ENCODE results near the gene TCEAL1.
"Not testable (repeated sequence)": the region's sequence is repeated elsewhere in the genome, so short reads cannot be mapped to it uniquely, and the experiment has no call there.

TCEAL1 gene

DNA sequence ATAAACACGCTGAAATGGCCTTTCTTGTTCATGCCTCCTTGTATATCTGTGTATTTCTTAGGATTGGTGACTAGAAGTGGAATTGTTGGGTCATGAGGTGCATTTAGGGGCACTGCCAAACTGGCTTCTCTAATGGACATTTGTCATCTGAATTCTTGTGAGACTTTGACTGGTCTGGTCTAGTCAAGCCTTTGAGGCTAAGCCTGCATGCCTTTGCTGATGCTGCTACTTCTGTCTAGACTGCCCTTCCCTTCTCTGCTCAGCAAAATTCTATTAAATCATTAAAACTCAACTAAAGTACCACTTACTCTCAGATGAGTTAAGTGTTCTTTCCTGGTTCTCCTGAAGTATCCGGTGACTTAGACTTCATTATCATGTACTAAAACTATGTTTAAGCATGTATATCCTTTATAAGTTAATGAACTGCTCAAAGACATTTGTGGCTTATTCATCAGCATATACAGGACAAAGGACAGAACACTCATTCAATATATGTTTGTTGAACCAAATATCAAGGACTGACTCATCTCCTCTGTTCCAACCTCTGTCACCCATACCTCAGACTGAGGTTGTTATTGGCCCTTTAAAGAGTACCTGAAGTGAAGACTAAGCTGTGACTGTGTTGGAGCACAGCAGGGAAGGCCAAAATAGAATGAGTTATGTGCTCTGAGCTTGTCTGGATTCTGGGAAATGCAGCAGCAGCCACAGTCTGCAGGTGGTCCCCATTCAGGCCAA lies 9.0 kb downstream of the TCEAL1 start:
- peak; percentile 8 for DNase-seq

GRCh38 chrX:103638479-103639346 lies 9.9 kb downstream of the TCEAL1 start:
- not testable (repeated sequence) for DNase-seq

GRCh38 chrX:103640401-103641155 lies 11.8 kb downstream of the TCEAL1 start:
- peak; percentile 60 for DNase-seq

DNA sequence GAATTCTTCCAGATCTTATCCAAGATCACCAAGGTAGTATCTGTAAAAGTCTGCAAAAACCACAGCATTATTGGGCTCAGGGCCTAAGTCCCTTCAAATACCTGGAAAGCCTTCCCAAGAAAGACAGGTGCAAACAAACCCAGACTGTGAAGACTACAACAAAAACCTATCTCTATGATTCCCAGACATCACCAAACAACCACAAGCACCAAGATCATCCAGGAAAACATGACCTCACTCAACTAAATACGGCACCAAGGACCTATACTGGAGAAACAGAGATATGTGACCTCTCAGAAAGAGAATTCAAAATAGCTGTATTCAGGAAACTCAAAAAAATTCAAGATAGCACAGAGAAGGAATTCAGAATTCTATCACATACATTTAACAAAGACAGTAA lies 15.3 kb downstream of the TCEAL1 start:
- no peak for DNase-seq

DNA sequence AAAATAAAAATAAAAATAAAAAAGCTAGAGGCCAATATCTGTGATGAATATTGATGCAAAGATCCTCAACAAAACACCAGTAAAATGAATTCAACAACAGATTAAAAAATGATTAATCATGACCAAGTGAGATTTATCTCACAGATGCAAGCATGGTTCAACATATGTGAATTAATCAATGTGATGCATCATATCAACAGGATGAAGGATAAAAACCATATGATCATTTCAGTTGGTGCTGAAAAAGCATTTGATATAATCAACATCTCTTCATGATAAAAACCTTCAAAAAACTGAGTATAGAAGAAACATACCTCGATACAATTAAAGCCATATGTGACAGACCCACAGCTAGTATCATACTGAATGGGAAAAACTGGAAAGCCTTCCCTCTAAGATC lies 18.9 kb downstream of the TCEAL1 start:
- DNase-seq = no peak

DNA sequence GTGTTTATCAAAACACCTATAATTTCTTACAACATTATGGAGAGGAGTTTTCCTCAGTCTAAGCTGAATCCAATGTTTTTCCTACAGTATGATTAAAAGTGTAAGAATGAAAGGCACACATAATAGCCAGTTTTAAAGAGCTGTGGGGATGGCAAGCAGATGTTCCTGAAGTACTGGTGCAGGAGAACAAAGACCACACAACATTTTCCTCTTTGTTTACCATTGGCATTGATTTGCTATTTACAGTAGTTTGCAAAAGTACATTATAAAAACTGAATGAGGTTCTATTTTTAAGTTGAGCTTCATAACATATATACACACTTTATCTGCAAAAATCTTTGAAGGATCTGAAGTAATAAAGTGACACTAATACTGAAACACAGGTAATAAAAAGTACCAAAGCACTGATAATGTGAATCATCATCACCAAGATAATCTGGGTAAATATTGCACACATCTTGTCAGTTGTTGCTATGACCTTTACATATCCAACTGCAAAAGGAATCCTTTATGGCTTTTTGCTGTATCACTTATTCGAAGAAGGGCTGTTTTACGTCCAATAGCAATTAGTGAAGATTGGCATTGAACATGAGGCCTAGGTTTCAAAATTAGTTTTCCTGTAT lies 22.5 kb downstream of the TCEAL1 start:
- DNase-seq = no peak

DNA sequence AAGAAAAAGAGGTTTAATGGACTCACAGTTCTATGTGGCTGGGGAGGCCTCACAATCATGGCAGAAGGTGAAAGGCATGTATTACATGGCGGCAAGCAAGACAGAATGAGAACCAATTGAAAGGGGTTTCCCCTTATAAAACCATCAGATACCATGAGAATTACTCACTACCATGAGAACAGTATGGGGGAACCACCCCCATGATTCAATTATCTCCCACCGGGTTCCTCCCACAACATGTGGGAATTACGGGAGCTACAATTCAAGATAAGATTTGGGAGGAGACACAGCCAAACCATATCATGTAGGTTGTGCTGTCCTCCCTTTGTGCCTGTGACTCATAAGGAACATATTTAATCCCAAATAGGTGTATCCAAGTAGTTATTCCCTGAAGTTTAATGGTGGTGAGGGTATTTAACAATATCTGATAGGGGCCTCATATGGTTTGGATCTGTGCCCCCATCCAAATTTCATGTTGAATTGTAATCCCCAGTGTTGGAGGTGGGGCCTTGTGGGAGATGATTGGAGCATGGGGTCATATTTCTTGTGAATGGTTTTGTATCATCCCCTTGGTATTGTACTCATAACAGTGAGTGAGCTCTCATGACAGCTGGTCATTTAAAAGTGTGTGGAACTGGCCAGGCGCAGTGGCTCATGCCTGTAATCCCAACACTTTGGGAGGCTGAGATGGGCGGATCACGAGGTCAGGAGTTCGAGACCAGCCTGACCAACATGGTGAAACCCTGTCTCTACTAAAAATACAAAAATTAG lies 26.6 kb downstream of the TCEAL1 start:
- DNase-seq = not testable (repeated sequence)

DNA sequence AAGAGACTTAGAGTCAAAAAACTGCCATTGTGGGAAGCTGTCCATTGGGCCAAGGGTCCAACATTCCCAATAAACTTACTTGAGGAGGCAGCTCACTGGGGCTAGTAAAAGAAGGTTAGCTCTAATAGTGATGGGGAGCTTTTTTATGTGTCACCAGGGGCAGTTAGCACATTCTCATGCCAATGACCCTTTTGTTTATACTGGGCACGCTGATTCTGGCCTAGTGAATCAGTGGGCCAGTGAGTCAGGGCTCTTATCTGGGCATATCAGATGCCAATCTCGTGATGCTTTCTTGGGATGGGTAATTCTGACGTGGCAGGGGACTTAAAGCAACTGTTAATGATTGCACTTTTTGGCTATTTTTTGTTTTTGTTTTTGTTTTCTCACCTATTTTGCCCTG lies 27.8 kb downstream of the TCEAL1 start:
- peak; percentile 34 for DNase-seq

- DNase-seq = not testable (repeated sequence)
Measured at GRCh38 chrX:103657066-103657465, 28.3 kb downstream of the TCEAL1 start.

GRCh38 chrX:103658681-103659433 lies 30.1 kb downstream of the TCEAL1 start:
- DNase-seq = no peak

DNA sequence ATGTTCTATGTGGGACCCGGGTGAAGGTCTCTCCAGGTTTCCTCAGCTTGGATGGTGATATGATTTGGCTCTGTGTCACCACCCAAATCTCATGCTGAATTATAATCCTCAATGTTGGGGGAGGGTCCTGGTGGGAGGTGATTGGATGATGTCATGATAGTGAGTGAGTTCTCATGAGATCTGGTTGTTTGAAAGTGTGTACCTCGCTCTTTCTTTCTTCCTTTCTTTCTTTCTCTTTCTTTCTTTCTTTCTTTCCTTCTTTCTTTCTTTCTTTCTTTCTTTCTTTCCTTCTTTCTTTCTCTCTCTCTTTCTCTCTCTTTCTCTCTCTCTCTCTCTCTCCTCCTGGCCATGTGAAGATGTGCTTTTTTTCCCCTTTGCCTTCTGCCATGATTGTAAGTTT lies 30.7 kb downstream of the TCEAL1 start:
- DNase-seq = not testable (repeated sequence)

GRCh38 chrX:103663981-103664762 lies 35.4 kb downstream of the TCEAL1 start:
- no peak for DNase-seq

GRCh38 chrX:103666202-103667107 lies 37.7 kb downstream of the TCEAL1 start:
- DNase-seq = no peak

DNA sequence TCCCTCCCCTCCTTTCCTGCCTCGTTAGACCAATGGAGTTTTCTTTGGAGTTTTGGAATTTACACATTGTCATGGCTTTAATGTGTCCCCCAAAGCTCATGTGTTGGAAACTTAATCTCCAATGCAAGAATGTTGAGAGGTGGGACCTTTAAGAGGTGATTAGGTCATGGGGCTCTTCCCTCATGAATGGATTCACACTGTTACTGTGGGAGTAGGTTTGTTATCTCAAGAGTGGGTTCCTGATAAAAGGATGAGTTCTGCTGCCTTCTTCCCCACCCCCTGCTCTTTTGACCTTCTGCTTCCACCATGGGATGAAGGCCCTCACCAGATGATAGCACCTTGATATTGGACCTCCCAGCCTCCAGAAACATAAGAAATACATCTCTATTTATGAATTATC lies 41.0 kb downstream of the TCEAL1 start:
- DNase-seq = no peak

- no peak for DNase-seq
Measured at GRCh38 chrX:103674531-103675454, 46.0 kb downstream of the TCEAL1 start.

DNA sequence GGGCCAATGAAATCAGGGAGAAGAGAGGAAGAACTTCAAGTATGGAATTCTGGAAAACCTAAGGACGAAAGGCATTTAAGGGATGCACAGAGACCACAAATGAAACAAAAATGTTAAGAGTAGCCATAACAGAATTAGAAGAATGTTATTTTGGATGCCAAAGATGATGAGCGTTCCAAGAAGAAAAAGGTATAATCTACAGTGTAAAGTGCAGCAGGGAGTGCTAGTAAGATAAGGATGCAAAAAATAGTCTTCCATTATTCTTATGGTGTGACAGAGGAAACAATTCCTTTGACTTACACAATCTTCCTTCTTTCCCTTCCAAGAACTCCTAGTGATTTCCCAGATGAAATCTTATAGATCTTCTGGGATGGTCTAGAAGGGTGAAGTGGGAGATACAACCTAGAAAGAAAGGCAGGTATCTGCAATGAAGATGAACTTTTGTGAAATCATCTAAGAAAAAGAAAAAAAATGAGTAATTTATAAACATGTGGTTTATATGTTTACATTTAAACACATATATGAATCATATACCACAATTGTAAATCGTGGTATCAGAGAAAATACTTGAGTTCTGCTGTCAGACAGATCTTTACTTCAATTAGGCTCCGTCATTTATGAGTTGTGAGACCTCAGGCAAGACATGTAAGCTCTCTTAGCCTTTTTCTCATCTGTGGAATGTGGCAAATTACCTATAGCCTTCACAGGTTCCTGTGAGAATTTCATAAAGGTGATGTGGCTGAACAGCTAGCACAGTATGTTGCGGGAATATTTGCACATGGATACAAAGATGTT lies 49.6 kb downstream of the TCEAL1 start:
- DNase-seq = peak; percentile 68
